Neural cell (in vitro differentiated cells): ENCODE data around the gene SSTR4.
"Not testable (repeated sequence)": the region's sequence is repeated elsewhere in the genome, so short reads cannot be mapped to it uniquely, and the experiment has no call there.

Experiments
- CTCF ChIP-seq: fragments of 450-650 bp; IDR thresholded peaks from 2 replicates; pipeline ENCODE4 v1.5.1; 2014; ENCODE audit warnings: antibody characterized with exemption, mild to moderate bottlenecking, moderate library complexity; ENCODE audit not compliant: poor library complexity, severe bottlenecking
- EP300 ChIP-seq: fragments of 450-650 bp; conservative IDR thresholded peaks from 2 replicates; pipeline ENCODE4 v1.6.1; 2014; ENCODE audit warnings: antibody characterized with exemption, mild to moderate bottlenecking, moderate library complexity; ENCODE audit not compliant: poor library complexity, severe bottlenecking
- EZH2 ChIP-seq: fragments of 200-600, 300-800 bp; shearing (Covaris generic), sonication (generic); IDR thresholded peaks from 2 replicates; pipeline ENCODE4 v1.6.1; 2014; ENCODE audit warnings: antibody characterized with exemption, low read length, borderline replicate concordance, mild to moderate bottlenecking; ENCODE audit not compliant: insufficient read depth, poor library complexity, severe bottlenecking
- POLR2AphosphoS5 ChIP-seq: IDR thresholded peaks from 2 replicates; pipeline ENCODE4 v1.6.1; 2012
- RAD21 ChIP-seq: fragments of 450-650 bp; conservative IDR thresholded peaks from 2 replicates; pipeline ENCODE4 v1.6.1; 2014; ENCODE audit warnings: antibody characterized with exemption, mild to moderate bottlenecking, moderate library complexity
- SMC3 ChIP-seq: fragments of 450-650 bp; conservative IDR thresholded peaks from 2 replicates; pipeline ENCODE4 v1.6.1; 2014; ENCODE audit warnings: antibody characterized with exemption, mild to moderate bottlenecking, moderate library complexity; ENCODE audit not compliant: poor library complexity
- TAF1 ChIP-seq: IDR thresholded peaks from 2 replicates; pipeline ENCODE4 v1.6.1; 2012; ENCODE audit warnings: low read depth
- TF ChIP-seq, protein P1 (sequence below): IDR thresholded peaks from 2 replicates; pipeline ENCODE4 v1.6.1; 2012; ENCODE audit warnings: borderline replicate concordance

DNA sequence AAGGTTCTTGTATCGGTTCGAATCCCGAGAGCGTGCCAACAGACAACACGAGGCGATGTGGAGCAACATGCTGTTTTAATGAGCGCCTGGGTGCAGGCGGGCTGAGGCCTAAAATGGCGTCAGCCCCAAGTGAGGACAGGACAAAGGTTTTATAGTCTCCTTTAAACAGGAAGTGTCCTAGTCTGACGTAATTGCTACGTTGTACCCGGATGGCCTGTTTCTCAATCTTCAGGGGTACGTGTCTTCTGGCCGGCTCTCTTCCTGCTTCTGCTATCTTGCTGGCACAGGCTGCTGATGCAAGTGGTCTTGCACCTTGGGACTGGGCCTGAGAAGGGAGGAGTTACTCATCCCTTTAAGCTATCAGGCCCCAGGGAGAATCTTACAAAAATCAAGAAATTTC, 9.6 kb upstream of the SSTR4 start:
- TF ChIP-seq CTCF, RAD21, POLR2AphosphoS5, EZH2, SMC3, TAF1, EP300: not testable (repeated sequence)
- TF ChIP-seq, protein P1, sequence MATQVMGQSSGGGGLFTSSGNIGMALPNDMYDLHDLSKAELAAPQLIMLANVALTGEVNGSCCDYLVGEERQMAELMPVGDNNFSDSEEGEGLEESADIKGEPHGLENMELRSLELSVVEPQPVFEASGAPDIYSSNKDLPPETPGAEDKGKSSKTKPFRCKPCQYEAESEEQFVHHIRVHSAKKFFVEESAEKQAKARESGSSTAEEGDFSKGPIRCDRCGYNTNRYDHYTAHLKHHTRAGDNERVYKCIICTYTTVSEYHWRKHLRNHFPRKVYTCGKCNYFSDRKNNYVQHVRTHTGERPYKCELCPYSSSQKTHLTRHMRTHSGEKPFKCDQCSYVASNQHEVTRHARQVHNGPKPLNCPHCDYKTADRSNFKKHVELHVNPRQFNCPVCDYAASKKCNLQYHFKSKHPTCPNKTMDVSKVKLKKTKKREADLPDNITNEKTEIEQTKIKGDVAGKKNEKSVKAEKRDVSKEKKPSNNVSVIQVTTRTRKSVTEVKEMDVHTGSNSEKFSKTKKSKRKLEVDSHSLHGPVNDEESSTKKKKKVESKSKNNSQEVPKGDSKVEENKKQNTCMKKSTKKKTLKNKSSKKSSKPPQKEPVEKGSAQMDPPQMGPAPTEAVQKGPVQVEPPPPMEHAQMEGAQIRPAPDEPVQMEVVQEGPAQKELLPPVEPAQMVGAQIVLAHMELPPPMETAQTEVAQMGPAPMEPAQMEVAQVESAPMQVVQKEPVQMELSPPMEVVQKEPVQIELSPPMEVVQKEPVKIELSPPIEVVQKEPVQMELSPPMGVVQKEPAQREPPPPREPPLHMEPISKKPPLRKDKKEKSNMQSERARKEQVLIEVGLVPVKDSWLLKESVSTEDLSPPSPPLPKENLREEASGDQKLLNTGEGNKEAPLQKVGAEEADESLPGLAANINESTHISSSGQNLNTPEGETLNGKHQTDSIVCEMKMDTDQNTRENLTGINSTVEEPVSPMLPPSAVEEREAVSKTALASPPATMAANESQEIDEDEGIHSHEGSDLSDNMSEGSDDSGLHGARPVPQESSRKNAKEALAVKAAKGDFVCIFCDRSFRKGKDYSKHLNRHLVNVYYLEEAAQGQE, result not testable (repeated sequence)
